ENCODE results near the gene ATP2B3.

DNA sequence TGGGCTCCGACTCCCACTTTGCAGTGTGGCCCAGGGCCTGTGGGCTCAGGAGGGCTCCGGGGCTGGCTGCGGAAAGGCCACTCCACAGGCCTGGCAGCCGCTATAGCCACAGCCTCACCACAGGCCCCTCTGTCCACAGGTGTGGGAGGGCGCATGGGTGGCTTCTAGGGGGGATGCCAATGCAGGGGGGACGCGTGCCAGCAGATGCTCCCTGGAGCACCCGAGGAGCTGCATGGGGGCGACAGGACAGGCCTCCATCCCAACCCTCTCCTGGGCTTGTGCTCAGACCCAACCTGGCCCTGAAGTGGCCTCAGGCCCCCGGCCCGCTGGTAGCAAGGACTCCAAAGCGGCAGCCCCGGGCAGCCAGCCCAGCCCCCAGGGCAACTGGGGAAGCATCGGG is 14.6 kb upstream of the ATP2B3 start:
- TF ChIP-seq, protein P1, sequence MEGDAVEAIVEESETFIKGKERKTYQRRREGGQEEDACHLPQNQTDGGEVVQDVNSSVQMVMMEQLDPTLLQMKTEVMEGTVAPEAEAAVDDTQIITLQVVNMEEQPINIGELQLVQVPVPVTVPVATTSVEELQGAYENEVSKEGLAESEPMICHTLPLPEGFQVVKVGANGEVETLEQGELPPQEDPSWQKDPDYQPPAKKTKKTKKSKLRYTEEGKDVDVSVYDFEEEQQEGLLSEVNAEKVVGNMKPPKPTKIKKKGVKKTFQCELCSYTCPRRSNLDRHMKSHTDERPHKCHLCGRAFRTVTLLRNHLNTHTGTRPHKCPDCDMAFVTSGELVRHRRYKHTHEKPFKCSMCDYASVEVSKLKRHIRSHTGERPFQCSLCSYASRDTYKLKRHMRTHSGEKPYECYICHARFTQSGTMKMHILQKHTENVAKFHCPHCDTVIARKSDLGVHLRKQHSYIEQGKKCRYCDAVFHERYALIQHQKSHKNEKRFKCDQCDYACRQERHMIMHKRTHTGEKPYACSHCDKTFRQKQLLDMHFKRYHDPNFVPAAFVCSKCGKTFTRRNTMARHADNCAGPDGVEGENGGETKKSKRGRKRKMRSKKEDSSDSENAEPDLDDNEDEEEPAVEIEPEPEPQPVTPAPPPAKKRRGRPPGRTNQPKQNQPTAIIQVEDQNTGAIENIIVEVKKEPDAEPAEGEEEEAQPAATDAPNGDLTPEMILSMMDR (IDR thresholded peaks at IDR 0.05): no peak
- no peak for TF ChIP-seq POLR2A (IDR thresholded peaks at IDR 0.05)
